ENCODE data around the gene BCORL1. TPM values are rescaled to one million over a fixed set of nuclear protein-coding genes. Genes with fewer than 3 reads are reported as not detected.
A peak's percentile ranks its signal among the peaks of the same experiment; 100 is the strongest.

Gene BCORL1
- total and polyA plus RNA-seq, 2 donors (not counting 3 experiments of a cell fraction or from before 2014, with no cell fraction given) = 1.8 to 13.1 TPM

DNA sequence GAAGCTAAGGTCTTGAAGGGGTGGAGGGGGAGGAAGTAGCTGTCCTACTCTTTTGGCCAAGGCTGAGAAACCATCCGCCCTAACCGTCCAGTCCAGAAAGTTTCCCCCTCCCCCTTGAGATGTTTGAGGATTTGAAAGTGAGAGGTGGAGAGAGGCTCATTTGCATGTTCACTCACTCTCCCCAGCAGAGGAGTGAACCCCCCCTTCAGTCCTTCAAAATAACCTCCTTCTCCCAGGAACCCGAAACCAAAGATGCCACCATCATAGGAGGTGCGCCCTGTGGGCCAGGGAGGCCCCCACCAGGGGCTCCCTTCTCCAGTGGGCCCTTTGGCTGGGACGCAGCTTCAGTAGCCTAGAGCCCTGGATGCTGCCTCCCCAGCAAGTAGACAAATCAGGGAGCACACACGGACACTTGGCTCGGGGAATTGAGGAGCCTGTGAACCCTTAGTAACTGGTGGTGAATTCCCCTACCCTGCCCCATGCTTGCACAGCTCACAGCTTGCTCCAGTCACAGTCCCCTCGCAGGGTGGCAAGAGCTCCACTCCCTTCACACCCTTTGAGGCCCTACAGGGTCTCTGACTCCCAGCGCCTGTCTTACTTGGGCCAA, 102.3 kb downstream of the BCORL1 start:
- TF ChIP-seq MYC (IDR thresholded peaks at IDR 0.05; ENCODE audit: low read depth, low read length) (no peak), POLR2A (IDR thresholded peaks at IDR 0.05; ENCODE audit: low read depth, low read length) (no peak), POLR2AphosphoS5 (IDR thresholded peaks at IDR 0.05; ENCODE audit: insufficient read depth, low read depth, low read length) (no peak), EZH2 (IDR thresholded peaks at IDR 0.05; ENCODE audit: borderline replicate concordance, low read depth, low read length, severe bottlenecking) (no peak), FOS (IDR thresholded peaks at IDR 0.05; ENCODE audit: borderline replicate concordance, insufficient read depth, low read length) (no peak), JUN (IDR thresholded peaks at IDR 0.05; ENCODE audit: borderline replicate concordance, insufficient read depth, insufficient read length, low read depth) (no peak), GATA2 (IDR thresholded peaks at IDR 0.05; ENCODE audit: insufficient read depth, insufficient read length, low read depth, low read length) (no peak)
- TF ChIP-seq, protein P1, sequence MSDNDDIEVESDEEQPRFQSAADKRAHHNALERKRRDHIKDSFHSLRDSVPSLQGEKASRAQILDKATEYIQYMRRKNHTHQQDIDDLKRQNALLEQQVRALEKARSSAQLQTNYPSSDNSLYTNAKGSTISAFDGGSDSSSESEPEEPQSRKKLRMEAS (IDR thresholded peaks at IDR 0.05; ENCODE audit: insufficient read depth, insufficient read length) = no peak
- TF ChIP-seq, protein P2, sequence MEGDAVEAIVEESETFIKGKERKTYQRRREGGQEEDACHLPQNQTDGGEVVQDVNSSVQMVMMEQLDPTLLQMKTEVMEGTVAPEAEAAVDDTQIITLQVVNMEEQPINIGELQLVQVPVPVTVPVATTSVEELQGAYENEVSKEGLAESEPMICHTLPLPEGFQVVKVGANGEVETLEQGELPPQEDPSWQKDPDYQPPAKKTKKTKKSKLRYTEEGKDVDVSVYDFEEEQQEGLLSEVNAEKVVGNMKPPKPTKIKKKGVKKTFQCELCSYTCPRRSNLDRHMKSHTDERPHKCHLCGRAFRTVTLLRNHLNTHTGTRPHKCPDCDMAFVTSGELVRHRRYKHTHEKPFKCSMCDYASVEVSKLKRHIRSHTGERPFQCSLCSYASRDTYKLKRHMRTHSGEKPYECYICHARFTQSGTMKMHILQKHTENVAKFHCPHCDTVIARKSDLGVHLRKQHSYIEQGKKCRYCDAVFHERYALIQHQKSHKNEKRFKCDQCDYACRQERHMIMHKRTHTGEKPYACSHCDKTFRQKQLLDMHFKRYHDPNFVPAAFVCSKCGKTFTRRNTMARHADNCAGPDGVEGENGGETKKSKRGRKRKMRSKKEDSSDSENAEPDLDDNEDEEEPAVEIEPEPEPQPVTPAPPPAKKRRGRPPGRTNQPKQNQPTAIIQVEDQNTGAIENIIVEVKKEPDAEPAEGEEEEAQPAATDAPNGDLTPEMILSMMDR (IDR thresholded peaks at IDR 0.05; ENCODE audit: extremely low read depth in 1 of 2, insufficient read depth in 1 of 2, low read depth in 1 of 2, low read length in 2 of 2) = no peak
- POLR2A ChIA-PET = interaction anchor here (1.0 to 1.5 kb wide), 2 partner anchors 21 to 25 kb away, joined by 3 to 5 read pairs; no protein-coding TSS in a partner anchor
- dilution Hi-C loops (cut with MboI; ENCODE audit: extremely low pct_ligation_motif_present, low sequenced_read_pairs) = no loop called here
- intact Hi-C loops (cut with micrococcal nuclease) = loop anchor here (1.0 to 2.0 kb wide), 3 partner anchors 13 to 82 kb away; no protein-coding TSS in a partner anchor
- CTCF ChIA-PET = interaction anchor here (1.3 to 2.5 kb wide), 4 partner anchors 11 to 46 kb away, joined by 3 to 24 read pairs (median 5); no protein-coding TSS in a partner anchor
- Histone ChIP-seq H3K4me2 (ENCODE audit: insufficient read depth, low read length) (peak overlapping the region; percentile 34), H3K79me2 (ENCODE audit: control insufficient read depth, insufficient read depth, low read length) (peaks cover 43% of the 10 kb centered on the region), H3K27ac (ENCODE audit: insufficient read depth, low read depth, low read length) (peak overlapping the region; percentile 94), H3K9me3 (replicated peaks; ENCODE audit: control insufficient read depth, insufficient read depth, low read length) (no peaks in the 10 kb centered on the region), H3K9me1 (replicated peaks; ENCODE audit: control insufficient read depth, extremely low read depth, insufficient read depth, low read length) (no peaks in the 10 kb centered on the region), H3K36me3 (ENCODE audit: control insufficient read depth in 2 of 2, extremely low read depth in 1 of 2, insufficient read depth in 2 of 2, low read length in 2 of 2) (peaks cover 0 to 3% of the 10 kb centered on the region in 2 experiments), H4K20me1 (replicated peaks; ENCODE audit: control insufficient read depth, extremely low read depth, insufficient read depth, low read length) (no peaks in the 10 kb centered on the region), H3K4me3 (replicated peaks in 1 of 3; ENCODE audit: insufficient read depth in 1 of 3, low read depth in 1 of 3, low read length in 3 of 3) (no peak overlapping the region), H2AFZ (ENCODE audit: low read depth, low read length) (no peak overlapping the region), H3K4me1 (ENCODE audit: control insufficient read depth, extremely low read depth, insufficient read depth, low read length) (peaks cover 42% of the 10 kb centered on the region), H3K27me3 (ENCODE audit: control insufficient read depth in 2 of 2, insufficient read depth in 2 of 2, low read length in 2 of 2) (no peaks in the 10 kb centered on the region), H3K9ac (replicated peaks; ENCODE audit: extremely low read depth, insufficient read depth, low read length) (peak overlapping the region; percentile 50)
- no peak for FAIRE-seq
- no peak for DNase-seq (ENCODE audit: low read depth, low spot score)
- no TSS peak for BruUV-seq (replicated peaks)

All from endothelial cell of umbilical vein (primary cell).